IMR-90 (cell line): ENCODE data around the gene RSPH9. TPM values are rescaled to one million over a fixed set of nuclear protein-coding genes. Genes with fewer than 3 reads are reported as not detected.

Experiments
- ATAC-seq: fragments of 200-7000 bp; cut with Tn5 transposase; 2 replicates; pipeline ENCODE4 v1.9.1; 2020; ENCODE audit warnings: low read depth, mild to moderate bottlenecking, moderate library complexity
- BruUV-seq: library from RNA; stranded (reverse); fragments of 400-500 nt; replicated peaks from 2 replicates; lab custom pipeline; 2021; lab: Mats Ljungman, UMichigan
- CTCF ChIA-PET: fragments of 300-600 bp; formaldehyde crosslinking; extraction: SDS; loops from one replicate; lab custom pipeline; 2021; ENCODE audit warnings: antibody characterized with exemption; lab: Yijun Ruan, JAX
- POLR2A ChIA-PET: fragments of 300-600 bp; sonication (Branson Sonifier 250); formaldehyde crosslinking; loops from one replicate; lab custom pipeline; 2022; ENCODE audit warnings: antibody characterized with exemption; ENCODE audit not compliant: unreplicated experiment; lab: Charles Lee
- DNase-seq: peaks from one replicate; pipeline ENCODE4 v3.0.0; 2013
- H2AFZ ChIP-seq: replicated peaks from 2 replicates; pipeline ENCODE3; 2013; ENCODE audit warnings: low read length, mild to moderate bottlenecking; ENCODE audit not compliant: poor library complexity
- H2AK5ac ChIP-seq: 2 replicates; pipeline ENCODE4 v1.6.1; 2013; ENCODE audit warnings: low read depth, low read length, inconsistent platforms
- H2AK9ac ChIP-seq: replicated peaks from 2 replicates; pipeline ENCODE3; 2013; ENCODE audit warnings: mild to moderate bottlenecking, low read depth, low read length, moderate library complexity; ENCODE audit not compliant: poor library complexity
- H2BK120ac ChIP-seq: 2 replicates; pipeline ENCODE4 v1.6.1; 2013; ENCODE audit warnings: low read depth, low read length, inconsistent platforms
- H2BK15ac ChIP-seq: 3 replicates; pipeline ENCODE4 v1.6.1; 2013; ENCODE audit warnings: low read depth, low read length, inconsistent platforms
- H2BK20ac ChIP-seq: 2 replicates; pipeline ENCODE4 v1.6.1; 2013; ENCODE audit warnings: low read depth, mild to moderate bottlenecking, inconsistent platforms, low read length, moderate library complexity
- H2BK5ac ChIP-seq: 2 replicates; pipeline ENCODE4 v1.6.1; 2013; ENCODE audit warnings: mild to moderate bottlenecking, low read depth, low read length, inconsistent platforms; ENCODE audit not compliant: poor library complexity, severe bottlenecking
- H3K14ac ChIP-seq: replicated peaks from 2 replicates; pipeline ENCODE4 v1.6.1; 2013; ENCODE audit warnings: low read depth, low read length, inconsistent platforms
- H3K18ac ChIP-seq: 2 replicates; pipeline ENCODE4 v1.6.1; 2013; ENCODE audit warnings: low read depth, low read length, control low read depth
- H3K23ac ChIP-seq: 2 replicates; pipeline ENCODE4 v1.6.1; 2013; ENCODE audit warnings: low read depth, low read length, inconsistent platforms
- H3K27ac ChIP-seq: 2 replicates; pipeline ENCODE4 v1.5.1; 2013; ENCODE audit warnings: mild to moderate bottlenecking, control low read depth, low read length; ENCODE audit not compliant: insufficient read depth
- H3K27me3 ChIP-seq: 2 replicates; pipeline ENCODE4 v1.6.1; 2013; ENCODE audit warnings: low read length; ENCODE audit not compliant: control insufficient read depth, insufficient read depth
- H3K36me3 ChIP-seq: 2 replicates; pipeline ENCODE4 v1.6.1; 2013; ENCODE audit warnings: low read length, mixed read lengths; ENCODE audit not compliant: control insufficient read depth, insufficient read depth
- H3K4ac ChIP-seq: 2 replicates; pipeline ENCODE4 v1.6.1; 2013; ENCODE audit warnings: low read depth, low read length, inconsistent platforms
- H3K4me1 ChIP-seq: 2 replicates; pipeline ENCODE4 v1.6.1; 2013; ENCODE audit warnings: low read length, mixed read lengths; ENCODE audit not compliant: control insufficient read depth, insufficient read depth
- H3K4me2 ChIP-seq: 2 replicates; pipeline ENCODE4 v1.6.1; 2013; ENCODE audit warnings: low read depth, mild to moderate bottlenecking, control low read depth, low read length, moderate library complexity
- H3K4me3 ChIP-seq: 2 replicates; pipeline ENCODE4 v1.5.1; 2013; ENCODE audit warnings: low read depth, mild to moderate bottlenecking, control low read depth, low read length, moderate library complexity; ENCODE audit not compliant: insufficient read depth
- H3K56ac ChIP-seq: 2 replicates; pipeline ENCODE4 v1.6.1; 2013; ENCODE audit warnings: low read length, inconsistent platforms; ENCODE audit not compliant: insufficient read depth; ENCODE audit errors: extremely low read depth
- H3K79me1 ChIP-seq, 2 experiments: 2 replicates each; pipeline ENCODE4 v1.6.1; 2013; ENCODE audit warnings: low read length in 2 of 2, inconsistent platforms in 1 of 2, low read depth in 1 of 2
- H3K9ac ChIP-seq: 2 replicates; pipeline ENCODE4 v1.6.1; 2013; ENCODE audit warnings: low read depth, low read length, control low read depth
- H3K9me1 ChIP-seq: 2 replicates; pipeline ENCODE4 v1.6.1; 2013; ENCODE audit warnings: low read length, inconsistent platforms; ENCODE audit not compliant: insufficient read depth
- H3K9me3 ChIP-seq: 2 replicates; pipeline ENCODE4 v1.6.1; 2013; ENCODE audit warnings: low read length; ENCODE audit not compliant: control insufficient read depth, insufficient read depth
- H4K20me1 ChIP-seq: 2 replicates; pipeline ENCODE4 v1.6.1; 2013; ENCODE audit warnings: low read length, inconsistent platforms; ENCODE audit not compliant: insufficient read depth
- H4K5ac ChIP-seq: 2 replicates; pipeline ENCODE4 v1.6.1; 2013; ENCODE audit warnings: mild to moderate bottlenecking, low read depth, low read length, control low read depth
- H4K8ac ChIP-seq, 2 experiments: 2 replicates each; pipeline ENCODE4 v1.6.1; 2013; ENCODE audit warnings: low read depth in 2 of 2, low read length in 2 of 2, control low read depth in 1 of 2, inconsistent platforms in 1 of 2
- H4K91ac ChIP-seq: 2 replicates; pipeline ENCODE4 v1.6.1; 2013; ENCODE audit warnings: low read depth, low read length, inconsistent platforms; ENCODE audit not compliant: insufficient read depth
- BHLHE40 ChIP-seq: fragments of 150-350 bp; IDR thresholded peaks from 2 replicates; pipeline ENCODE4 v1.6.1; 2016; ENCODE audit warnings: mild to moderate bottlenecking, low read depth, low read length
- CEBPB ChIP-seq: IDR thresholded peaks from 2 replicates; pipeline ENCODE4 v1.6.1; 2012; ENCODE audit warnings: low read depth, low read length, improper control_type of control experiment
- CHD1 ChIP-seq: IDR thresholded peaks from 2 replicates; pipeline ENCODE4 v1.6.1; 2012; ENCODE audit warnings: low read depth, low read length, improper control_type of control experiment
- FOS ChIP-seq: fragments of 150-350 bp; IDR thresholded peaks from 2 replicates; pipeline ENCODE4 v1.6.1; 2016; ENCODE audit warnings: low read depth, low read length
- MAFK ChIP-seq: IDR thresholded peaks from 2 replicates; pipeline ENCODE4 v1.6.1; 2012; ENCODE audit warnings: low read depth, low read length, improper control_type of control experiment
- MAZ ChIP-seq: IDR thresholded peaks from 2 replicates; pipeline ENCODE4 v1.6.1; 2012; ENCODE audit warnings: low read depth, mild to moderate bottlenecking, low read length, improper control_type of control experiment, moderate library complexity, borderline replicate concordance
- MXI1 ChIP-seq: IDR thresholded peaks from 2 replicates; pipeline ENCODE4 v1.6.1; 2012; ENCODE audit warnings: low read depth, mild to moderate bottlenecking, low read length, moderate library complexity, borderline replicate concordance
- NFE2L2 ChIP-seq: fragments of 150-350 bp; IDR thresholded peaks from 2 replicates; pipeline ENCODE4 v1.6.1; 2016; ENCODE audit warnings: low read depth, mild to moderate bottlenecking, low read length
- POLR2A ChIP-seq: IDR thresholded peaks from 2 replicates; pipeline ENCODE4 v1.6.1; 2012; ENCODE audit warnings: mild to moderate bottlenecking, low read depth, low read length
- RAD21 ChIP-seq: IDR thresholded peaks from 2 replicates; pipeline ENCODE4 v1.6.1; 2012; ENCODE audit warnings: low read length, improper control_type of control experiment
- RCOR1 ChIP-seq: IDR thresholded peaks from 2 replicates; pipeline ENCODE4 v1.6.1; 2012; ENCODE audit warnings: mild to moderate bottlenecking, low read length, improper control_type of control experiment; ENCODE audit not compliant: insufficient replicate concordance
- RFX5 ChIP-seq: IDR thresholded peaks from 2 replicates; pipeline ENCODE4 v1.8.0; 2012; ENCODE audit warnings: low read depth, mild to moderate bottlenecking, low read length, moderate library complexity
- WGBS, 2 experiments: methylation state at CpG; one replicate each; pipeline versions ENCODE4 v1.1.5 to v1.1.7; 2013; ENCODE audit warnings: missing lambda C conversion rate in 2 of 2; ENCODE audit not compliant: insufficient read length in 1 of 2; ENCODE audit errors: extremely low coverage in 2 of 2; 5-methylcytosine and 5-hydroxymethylcytosine counted together
- dilution Hi-C: fragments of 300-500 bp; cut with HindIII; formaldehyde crosslinking; loops from one replicate; pipeline ENCODE4 v1.14.3; 2018; ENCODE audit warnings: low sequenced_read_pairs; ENCODE audit not compliant: unreplicated experiment
- in situ Hi-C: fragments of 300-500 bp; cut with MboI; formaldehyde crosslinking; loops from 3 replicates; pipeline ENCODE4 v1.14.3; 2019; ENCODE audit warnings: low sequenced_read_pairs, inconsistent platforms, mixed read lengths
- intact Hi-C: fragments of 100-400 bp; cut with micrococcal nuclease; formaldehyde crosslinking; loops from 2 replicates; pipeline ENCODE4 v1.10.0; 2022
- polyA plus RNA-seq, 3 experiments: library from polyadenylated mRNA; depleted of rRNA; stranded (reverse); fragments of >200 nt; gene quantifications; 2 replicates each; pipeline ENCODE4 v1.2.3, GENCODE V29; 2012; ENCODE audit warnings: low replicate concordance in 1 of 3
- total RNA-seq: library from RNA; depleted of rRNA; stranded (reverse); fragments of >200 nt; gene quantifications from 2 replicates; pipeline ENCODE4 v1.2.3, GENCODE V29; 2012
- TF ChIP-seq, protein P1 (sequence below): fragments of 150-350 bp; IDR thresholded peaks from 2 replicates; pipeline ENCODE4 v1.6.1; 2016; ENCODE audit warnings: low read depth, mild to moderate bottlenecking, low read length, moderate library complexity, borderline replicate concordance
- TF ChIP-seq, protein P2 (sequence below): conservative IDR thresholded peaks from 2 replicates; pipeline ENCODE4 v1.5.1; 2012; ENCODE audit warnings: mild to moderate bottlenecking, low read depth, low read length, improper control_type of control experiment
- TF ChIP-seq, protein P3 (sequence below): fragments of 150-350 bp; IDR thresholded peaks from 2 replicates; pipeline ENCODE4 v1.6.1; 2017; ENCODE audit warnings: mild to moderate bottlenecking, antibody characterized with exemption, low read length, low read depth

The RSPH9 gene
- total and polyA plus RNA-seq, 2 of the 4 experiments (the other 2 are of a cell fraction) = 0.18 to 0.21 TPM

DNA sequence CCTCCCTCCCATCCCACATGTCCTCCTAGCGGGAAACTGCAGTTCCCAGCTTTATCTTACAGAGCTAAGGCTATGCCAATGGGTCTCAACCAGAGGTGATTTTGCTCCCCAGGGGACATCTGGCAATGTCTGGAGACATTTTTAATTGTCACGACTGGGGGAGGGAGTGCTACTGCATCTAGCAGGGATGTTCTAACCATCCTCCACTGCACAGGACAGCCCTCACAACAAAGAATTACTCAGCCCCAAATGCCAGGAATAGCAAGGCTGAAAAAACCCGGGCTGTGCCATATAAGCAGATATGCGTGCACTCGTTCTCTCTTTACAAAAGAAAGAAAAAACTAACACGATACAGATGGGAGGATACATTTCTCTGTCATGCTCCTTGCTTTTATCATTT is 34.2 kb downstream of the RSPH9 start:
- intact Hi-C loops = no loop called here
- ChIA-PET POLR2A (no interaction called here), CTCF (no interaction called here)
- H3K23ac ChIP-seq = no peak overlapping the region
- no TSS peak for BruUV-seq
- ATAC-seq (no peak), DNase-seq (no peak)
- no peak overlapping the region for H3K27ac ChIP-seq
- peaks cover 21% of the 10 kb centered on the region for H4K20me1 ChIP-seq
- peaks cover 41 to 50% of the 10 kb centered on the region in 2 experiments for H3K79me1 ChIP-seq
- no peaks in the 10 kb centered on the region; the same call in 1 of the 2 replicates for H3K4me1 ChIP-seq
- peaks cover 7% of the 10 kb centered on the region; the same call in 1 of the 2 replicates for H3K9me1 ChIP-seq
- no peak overlapping the region for H2BK15ac ChIP-seq
- no peak overlapping the region for H2AFZ ChIP-seq
- H4K8ac ChIP-seq = no peak overlapping the region
- H3K4ac ChIP-seq = no peak overlapping the region
- no peak overlapping the region for H2BK5ac ChIP-seq
- dilution Hi-C loops = no loop called here
- no peak overlapping the region for H3K18ac ChIP-seq
- 100% methylated on average over 3 of the region's 6 CpGs; no CpG with 5 or more reads in 1 of the 2 experiments for WGBS, 2 experiments
- in situ Hi-C loops = no loop called here
- no peak overlapping the region for H3K4me3 ChIP-seq
- H3K9me3 ChIP-seq = no peaks in the 10 kb centered on the region
- H3K9ac ChIP-seq = no peak overlapping the region
- H3K14ac ChIP-seq = no peak overlapping the region
- peaks cover 62% of the 10 kb centered on the region for H3K36me3 ChIP-seq
- no peak overlapping the region for H3K4me2 ChIP-seq
- H2BK20ac ChIP-seq = no peak overlapping the region
- TF ChIP-seq CHD1 = no peak
- no peak for TF ChIP-seq MAZ
- no peak for TF ChIP-seq MXI1
- no peak for TF ChIP-seq POLR2A
- no peak for TF ChIP-seq RAD21
- no peak for TF ChIP-seq RCOR1
- TF ChIP-seq CEBPB = no peak
- no peak for TF ChIP-seq MAFK
- TF ChIP-seq RFX5 = no peak
- TF ChIP-seq FOS = no peak
- TF ChIP-seq, protein P1, sequence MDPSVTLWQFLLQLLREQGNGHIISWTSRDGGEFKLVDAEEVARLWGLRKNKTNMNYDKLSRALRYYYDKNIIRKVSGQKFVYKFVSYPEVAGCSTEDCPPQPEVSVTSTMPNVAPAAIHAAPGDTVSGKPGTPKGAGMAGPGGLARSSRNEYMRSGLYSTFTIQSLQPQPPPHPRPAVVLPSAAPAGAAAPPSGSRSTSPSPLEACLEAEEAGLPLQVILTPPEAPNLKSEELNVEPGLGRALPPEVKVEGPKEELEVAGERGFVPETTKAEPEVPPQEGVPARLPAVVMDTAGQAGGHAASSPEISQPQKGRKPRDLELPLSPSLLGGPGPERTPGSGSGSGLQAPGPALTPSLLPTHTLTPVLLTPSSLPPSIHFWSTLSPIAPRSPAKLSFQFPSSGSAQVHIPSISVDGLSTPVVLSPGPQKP = no peak
- TF ChIP-seq BHLHE40 = no peak
- TF ChIP-seq, protein P2, sequence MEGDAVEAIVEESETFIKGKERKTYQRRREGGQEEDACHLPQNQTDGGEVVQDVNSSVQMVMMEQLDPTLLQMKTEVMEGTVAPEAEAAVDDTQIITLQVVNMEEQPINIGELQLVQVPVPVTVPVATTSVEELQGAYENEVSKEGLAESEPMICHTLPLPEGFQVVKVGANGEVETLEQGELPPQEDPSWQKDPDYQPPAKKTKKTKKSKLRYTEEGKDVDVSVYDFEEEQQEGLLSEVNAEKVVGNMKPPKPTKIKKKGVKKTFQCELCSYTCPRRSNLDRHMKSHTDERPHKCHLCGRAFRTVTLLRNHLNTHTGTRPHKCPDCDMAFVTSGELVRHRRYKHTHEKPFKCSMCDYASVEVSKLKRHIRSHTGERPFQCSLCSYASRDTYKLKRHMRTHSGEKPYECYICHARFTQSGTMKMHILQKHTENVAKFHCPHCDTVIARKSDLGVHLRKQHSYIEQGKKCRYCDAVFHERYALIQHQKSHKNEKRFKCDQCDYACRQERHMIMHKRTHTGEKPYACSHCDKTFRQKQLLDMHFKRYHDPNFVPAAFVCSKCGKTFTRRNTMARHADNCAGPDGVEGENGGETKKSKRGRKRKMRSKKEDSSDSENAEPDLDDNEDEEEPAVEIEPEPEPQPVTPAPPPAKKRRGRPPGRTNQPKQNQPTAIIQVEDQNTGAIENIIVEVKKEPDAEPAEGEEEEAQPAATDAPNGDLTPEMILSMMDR = no peak
- TF ChIP-seq, protein P3, sequence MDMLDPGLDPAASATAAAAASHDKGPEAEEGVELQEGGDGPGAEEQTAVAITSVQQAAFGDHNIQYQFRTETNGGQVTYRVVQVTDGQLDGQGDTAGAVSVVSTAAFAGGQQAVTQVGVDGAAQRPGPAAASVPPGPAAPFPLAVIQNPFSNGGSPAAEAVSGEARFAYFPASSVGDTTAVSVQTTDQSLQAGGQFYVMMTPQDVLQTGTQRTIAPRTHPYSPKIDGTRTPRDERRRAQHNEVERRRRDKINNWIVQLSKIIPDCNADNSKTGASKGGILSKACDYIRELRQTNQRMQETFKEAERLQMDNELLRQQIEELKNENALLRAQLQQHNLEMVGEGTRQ = no peak
- TF ChIP-seq NFE2L2 = no peak
- no peak overlapping the region for H2BK120ac ChIP-seq
- H4K5ac ChIP-seq = no peak overlapping the region
- H3K27me3 ChIP-seq = no peaks in the 10 kb centered on the region
- no peak overlapping the region for H3K56ac ChIP-seq
- no peak overlapping the region for H4K91ac ChIP-seq
- no peak overlapping the region for H2AK9ac ChIP-seq
- no peak overlapping the region for H2AK5ac ChIP-seq
